Ishikawa (cell line): ENCODE measurements around the gene KIFC1.

Source experiments
- CEBPB ChIP-seq: IDR thresholded peaks from 2 replicates; pipeline ENCODE4 v1.6.1; 2012
- CREB1 ChIP-seq: IDR thresholded peaks from 2 replicates; pipeline ENCODE4 v1.6.1; 2012; ENCODE audit warnings: low read depth
- EGR1 ChIP-seq: IDR thresholded peaks from 2 replicates; pipeline ENCODE4 v1.6.1; 2012
- EP300 ChIP-seq: IDR thresholded peaks from 2 replicates; pipeline ENCODE4 v1.6.1; 2012; ENCODE audit warnings: borderline replicate concordance
- FOXM1 ChIP-seq: IDR thresholded peaks from 2 replicates; pipeline ENCODE4 v1.6.1; 2012; ENCODE audit warnings: low read depth, borderline replicate concordance
- MAX ChIP-seq: IDR thresholded peaks from 2 replicates; pipeline ENCODE4 v1.6.1; 2012
- NFIC ChIP-seq: IDR thresholded peaks from 2 replicates; pipeline ENCODE4 v1.6.1; 2012
- RAD21 ChIP-seq: IDR thresholded peaks from 2 replicates; pipeline ENCODE4 v1.6.1; 2012; ENCODE audit warnings: low read depth
- REST ChIP-seq: IDR thresholded peaks from 2 replicates; pipeline ENCODE4 v1.6.1; 2012; ENCODE audit warnings: low read depth, mild to moderate bottlenecking
- TAF1 ChIP-seq: IDR thresholded peaks from 2 replicates; pipeline ENCODE4 v1.6.1; 2012; ENCODE audit warnings: low read depth, mild to moderate bottlenecking
- TCF12 ChIP-seq: IDR thresholded peaks from 2 replicates; pipeline ENCODE4 v1.6.1; 2012; ENCODE audit warnings: low read depth
- TEAD4 ChIP-seq: IDR thresholded peaks from 2 replicates; pipeline ENCODE4 v1.6.1; 2012
- USF1 ChIP-seq: IDR thresholded peaks from 2 replicates; pipeline ENCODE4 v1.6.1; 2012
- YY1 ChIP-seq: IDR thresholded peaks from 2 replicates; pipeline ENCODE4 v1.6.1; 2012; ENCODE audit warnings: low read depth
- ZBTB7A ChIP-seq: IDR thresholded peaks from 2 replicates; pipeline ENCODE4 v1.6.1; 2012; ENCODE audit warnings: low read depth

The KIFC1 gene

GRCh38 chr6:33432546-33432945 lies 40.9 kb downstream of the KIFC1 start:
- TF ChIP-seq EGR1 (no peak), EP300 (no peak), USF1 (no peak)

- TF ChIP-seq CEBPB (no peak), ZBTB7A (no peak)
Observed at GRCh38 chr6:33433001-33433543, 41.4 kb downstream of the KIFC1 start.

GRCh38 chr6:33433544-33434191 lies 42.0 kb downstream of the KIFC1 start:
- no peak for TF ChIP-seq FOXM1
- no peak for TF ChIP-seq TEAD4
- TF ChIP-seq USF1 = no peak
- TF ChIP-seq CEBPB = no peak
- no peak for TF ChIP-seq MAX
- no peak for TF ChIP-seq EGR1
- TF ChIP-seq EP300 = no peak
- TF ChIP-seq NFIC = no peak
- TF ChIP-seq ZBTB7A = no peak
- TF ChIP-seq RAD21 = no peak
- no peak for TF ChIP-seq TAF1
- TF ChIP-seq YY1 = no peak
- no peak for TF ChIP-seq CREB1
- TF ChIP-seq TCF12 = no peak
- no peak for TF ChIP-seq REST

GRCh38 chr6:33434961-33435360 lies 43.3 kb downstream of the KIFC1 start:
- TF ChIP-seq RAD21 (no peak), USF1 (no peak), EP300 (no peak), YY1 (no peak)

- no peak for TF ChIP-seq TAF1
- TF ChIP-seq CREB1 = no peak
- no peak for TF ChIP-seq EGR1
- no peak for TF ChIP-seq REST
- no peak for TF ChIP-seq FOXM1
- TF ChIP-seq MAX = no peak
- TF ChIP-seq CEBPB = no peak
- no peak for TF ChIP-seq NFIC
- TF ChIP-seq USF1 = no peak
- no peak for TF ChIP-seq EP300
- no peak for TF ChIP-seq YY1
- TF ChIP-seq ZBTB7A = no peak
- TF ChIP-seq TEAD4 = no peak
- TF ChIP-seq TCF12 = no peak
- TF ChIP-seq RAD21 = no peak
Observed at GRCh38 chr6:33437666-33438065, 46.0 kb downstream of the KIFC1 start.

GRCh38 chr6:33438978-33439594 lies 47.5 kb downstream of the KIFC1 start:
- TF ChIP-seq EGR1 (no peak), CREB1 (no peak), RAD21 (no peak), TCF12 (no peak), EP300 (no peak), NFIC (no peak), TAF1 (no peak), FOXM1 (no peak), CEBPB (no peak), ZBTB7A (no peak), YY1 (no peak), TEAD4 (no peak), REST (no peak), MAX (no peak), USF1 (no peak)
